ENCODE measurements around the gene LY6G5B.

LY6G5B gene

GRCh38 chr6:31662124-31662723, 7.6 kb upstream of the LY6G5B start:
- no peak for DNase-seq (ENCODE audit: low read depth)
- no peak overlapping the region for H3K4me3 ChIP-seq (ENCODE audit: low read length)
- TF ChIP-seq CTCF (IDR thresholded peaks at IDR 0.05; ENCODE audit: insufficient read depth, low read depth, low read length, missing control alignments): no peak

GRCh38 chr6:31663126-31663960, 6.4 kb upstream of the LY6G5B start:
- peak overlapping the region; percentile 66 for H3K4me3 ChIP-seq (ENCODE audit: low read length)
- DNase-seq (ENCODE audit: low read depth): peak; percentile 67

GRCh38 chr6:31663961-31664789, 5.6 kb upstream of the LY6G5B start:
- peak overlapping the region; percentile 66 for H3K4me3 ChIP-seq (ENCODE audit: low read length)
- TF ChIP-seq CTCF (IDR thresholded peaks at IDR 0.05; ENCODE audit: insufficient read depth, low read depth, low read length, missing control alignments): no peak
- DNase-seq (ENCODE audit: low read depth): peak; percentile 77

More at GRCh38 chr6:31663126-31663960, 6.4 kb upstream of the LY6G5B start:
- no peak for TF ChIP-seq CTCF (IDR thresholded peaks at IDR 0.05; ENCODE audit: insufficient read depth, low read depth, low read length, missing control alignments)

GRCh38 chr6:31664790-31665500, 4.8 kb upstream of the LY6G5B start, which contains the start of gene GPANK1:
GPANK1 (minus strand) TSS chr6:31664997; CDS start chr6:31664478, 519 bp downstream.
- peak within 1 kb of the TSS; percentile 66 for H3K4me3 ChIP-seq (ENCODE audit: low read length)
- TF ChIP-seq CTCF (IDR thresholded peaks at IDR 0.05; ENCODE audit: insufficient read depth, low read depth, low read length, missing control alignments): no peak

GRCh38 chr6:31665501-31666336, 4.1 kb upstream of the LY6G5B start, which contains the start of gene CSNK2B:
CSNK2B (plus strand) TSS chr6:31666080; CDS start chr6:31666832, 752 bp downstream.
- TF ChIP-seq CTCF (IDR thresholded peaks at IDR 0.05; ENCODE audit: insufficient read depth, low read depth, low read length, missing control alignments): peak; percentile 7
- peak; percentile 99 for DNase-seq (ENCODE audit: low read depth)
- peak within 1 kb of the TSS; percentile 66 for H3K4me3 ChIP-seq (ENCODE audit: low read length)

More at GRCh38 chr6:31664790-31665500, 4.8 kb upstream of the LY6G5B start, which contains the start of gene GPANK1:
- peak; percentile 97 for DNase-seq (ENCODE audit: low read depth)
